Measurements from ENCODE around the gene PALB2. TPM values are rescaled to one million over a fixed set of nuclear protein-coding genes. Genes with fewer than 3 reads are reported as not detected.

Gene PALB2
- polyA plus RNA-seq, 4 donors: 10.3 to 19.6 (median 14.0) TPM

GRCh38 chr16:23597003-23597756 lies 43.9 kb downstream of the PALB2 start:
- no peak overlapping the region for H3K4me3 ChIP-seq (ENCODE audit: low read depth in 1 of 3, low read length in 3 of 3)
- H3K27me3 ChIP-seq (ENCODE audit: control insufficient read depth in 3 of 3, insufficient read depth in 3 of 3, low read length in 3 of 3): no peaks in the 10 kb centered on the region
- WGBS, 3 donors: 81 to 84% (median 82%) methylated on average over 11 of the region's 11 CpGs
- H3K36me3 ChIP-seq (ENCODE audit: control insufficient read depth in 3 of 3, insufficient read depth in 2 of 3, low read depth in 1 of 3, low read length in 3 of 3): peaks cover 2 to 21% (median 6%) of the 10 kb centered on the region in 3 donors
- H3K4me1 ChIP-seq (ENCODE audit: control insufficient read depth in 3 of 3, insufficient read depth in 2 of 3, low read depth in 1 of 3, low read length in 2 of 3): peaks cover 0 to 6% (median 0%) of the 10 kb centered on the region in 3 donors
- FAIRE-seq (no peak), DNase-seq (peak in 1 of 2 donors; percentile 39)
- no peak overlapping the region for H3K27ac ChIP-seq (ENCODE audit: low read depth in 1 of 3, low read length in 2 of 3)
- H3K9me3 ChIP-seq (ENCODE audit: control insufficient read depth in 2 of 2, insufficient read depth in 1 of 2, low read depth in 1 of 2, low read length in 1 of 2): no peaks in the 10 kb centered on the region

DNA sequence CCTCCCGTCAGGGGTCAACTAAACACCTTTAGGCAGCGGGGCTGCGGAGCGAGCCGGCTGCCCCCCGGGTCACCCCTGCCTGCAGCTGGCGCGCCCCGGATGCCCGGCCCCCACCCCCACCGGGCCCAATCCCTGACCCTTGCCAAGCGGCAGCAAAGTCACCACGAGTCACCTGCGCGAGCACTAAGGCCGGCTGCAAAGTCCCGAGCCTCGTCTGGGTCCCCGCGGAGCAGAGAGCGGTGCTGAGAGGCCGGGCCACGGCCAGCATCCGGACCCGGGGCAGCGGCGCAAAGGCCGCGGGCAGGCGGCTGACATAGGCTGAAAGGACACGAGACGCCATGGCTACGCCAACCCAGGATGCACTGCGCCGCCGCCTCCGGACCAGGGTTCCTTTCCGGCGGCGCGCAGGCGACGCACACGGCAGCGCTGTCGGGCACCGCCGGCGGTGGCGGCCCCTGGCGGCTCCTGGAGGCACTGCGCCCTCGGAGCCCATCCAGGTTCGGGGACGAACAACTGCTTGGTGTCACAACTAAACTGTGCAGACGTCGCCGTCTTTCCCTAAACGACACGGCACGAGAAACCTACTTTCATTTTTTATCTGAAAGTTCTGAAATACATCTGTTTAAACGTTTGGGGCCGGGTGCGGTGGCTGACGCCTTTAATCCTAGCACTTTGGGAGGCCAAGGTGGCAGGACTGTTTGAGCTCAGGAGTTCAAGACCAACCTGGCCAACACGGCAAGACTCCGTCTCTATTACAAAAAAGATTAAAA lies 45.0 kb downstream of the PALB2 start, which contains the start of gene NDUFAB1:
TSS of gene NDUFAB1 (minus strand) at position 366 of the 770 bp plus-strand sequence. CDS start at position 340, 26 bp downstream.
- DNase-seq (peak; percentile 89 to 96), FAIRE-seq (no peak)
- H3K27ac ChIP-seq (ENCODE audit: low read depth in 1 of 3, low read length in 2 of 3): peak within 1 kb of the TSS; percentile 33 to 72 (median 45)
- peaks cover 0 to 6% (median 0%) of the 10 kb centered on the region in 3 donors for H3K4me1 ChIP-seq (ENCODE audit: control insufficient read depth in 3 of 3, insufficient read depth in 2 of 3, low read depth in 1 of 3, low read length in 2 of 3)
- H3K36me3 ChIP-seq (ENCODE audit: control insufficient read depth in 3 of 3, insufficient read depth in 2 of 3, low read depth in 1 of 3, low read length in 3 of 3): peaks cover 0 to 24% (median 9%) of the 10 kb centered on the region in 3 donors
- H3K9me3 ChIP-seq (ENCODE audit: control insufficient read depth in 2 of 2, insufficient read depth in 1 of 2, low read depth in 1 of 2, low read length in 1 of 2): no peaks in the 10 kb centered on the region
- WGBS, 3 donors: 0 to 2% (median 1%) methylated on average over 59 to 67 of the region's 67 CpGs
- peak within 1 kb of the TSS; percentile 88 to 99 (median 95) for H3K4me3 ChIP-seq (ENCODE audit: low read depth in 1 of 3, low read length in 3 of 3)
- no peaks in the 10 kb centered on the region for H3K27me3 ChIP-seq (ENCODE audit: control insufficient read depth in 3 of 3, insufficient read depth in 3 of 3, low read length in 3 of 3)

GRCh38 chr16:23595246-23595950 lies 45.7 kb downstream of the PALB2 start:
- peak overlapping the region; percentile 33 to 72 (median 45) for H3K27ac ChIP-seq (ENCODE audit: low read depth in 1 of 3, low read length in 2 of 3)
- FAIRE-seq: no peak
- peak; percentile 66 to 81 for DNase-seq
- H3K36me3 ChIP-seq (ENCODE audit: control insufficient read depth in 3 of 3, insufficient read depth in 2 of 3, low read depth in 1 of 3, low read length in 3 of 3): peaks cover 0 to 29% (median 10%) of the 10 kb centered on the region in 3 donors
- no peaks in the 10 kb centered on the region for H3K27me3 ChIP-seq (ENCODE audit: control insufficient read depth in 3 of 3, insufficient read depth in 3 of 3, low read length in 3 of 3)
- 9 to 14% (median 11%) methylated on average over 34 of the region's 34 CpGs for WGBS, 3 donors
- peak overlapping the region; percentile 88 to 99 (median 95) for H3K4me3 ChIP-seq (ENCODE audit: low read depth in 1 of 3, low read length in 3 of 3)
- H3K9me3 ChIP-seq (ENCODE audit: control insufficient read depth in 2 of 2, insufficient read depth in 1 of 2, low read depth in 1 of 2, low read length in 1 of 2): no peaks in the 10 kb centered on the region
- H3K4me1 ChIP-seq (ENCODE audit: control insufficient read depth in 3 of 3, insufficient read depth in 2 of 3, low read depth in 1 of 3, low read length in 2 of 3): peaks cover 0 to 6% (median 0%) of the 10 kb centered on the region in 3 donors

GRCh38 chr16:23594186-23594585 lies 46.9 kb downstream of the PALB2 start:
- Histone ChIP-seq H3K4me1 (ENCODE audit: control insufficient read depth in 3 of 3, insufficient read depth in 2 of 3, low read depth in 1 of 3, low read length in 2 of 3) (peaks cover 0 to 6% (median 0%) of the 10 kb centered on the region in 3 donors), H3K4me3 (ENCODE audit: low read depth in 1 of 3, low read length in 3 of 3) (no peak overlapping the region), H3K36me3 (ENCODE audit: control insufficient read depth in 3 of 3, insufficient read depth in 2 of 3, low read depth in 1 of 3, low read length in 3 of 3) (peaks cover 3 to 36% (median 17%) of the 10 kb centered on the region in 3 donors), H3K9me3 (ENCODE audit: control insufficient read depth in 2 of 2, insufficient read depth in 1 of 2, low read depth in 1 of 2, low read length in 1 of 2) (no peaks in the 10 kb centered on the region), H3K27ac (ENCODE audit: low read depth in 1 of 3, low read length in 2 of 3) (no peak overlapping the region), H3K27me3 (ENCODE audit: control insufficient read depth in 3 of 3, insufficient read depth in 3 of 3, low read length in 3 of 3) (no peaks in the 10 kb centered on the region)
- FAIRE-seq: no peak
- no peak for DNase-seq
- WGBS, 3 donors: 93 to 96% (median 95%) methylated on average over 12 of the region's 12 CpGs

- H3K27me3 ChIP-seq (ENCODE audit: control insufficient read depth in 3 of 3, insufficient read depth in 3 of 3, low read length in 3 of 3): no peaks in the 10 kb centered on the region
- peaks cover 12 to 66% (median 25%) of the 10 kb centered on the region in 3 donors for H3K36me3 ChIP-seq (ENCODE audit: control insufficient read depth in 3 of 3, insufficient read depth in 2 of 3, low read depth in 1 of 3, low read length in 3 of 3)
- WGBS, 3 donors: 91 to 98% (median 97%) methylated on average over 3 of the region's 3 CpGs
- H3K9me3 ChIP-seq (ENCODE audit: control insufficient read depth in 2 of 2, insufficient read depth in 1 of 2, low read depth in 1 of 2, low read length in 1 of 2): no peaks in the 10 kb centered on the region
- DNase-seq (no peak), FAIRE-seq (no peak)
- peaks cover 0 to 3% (median 0%) of the 10 kb centered on the region in 3 donors for H3K4me1 ChIP-seq (ENCODE audit: control insufficient read depth in 3 of 3, insufficient read depth in 2 of 3, low read depth in 1 of 3, low read length in 2 of 3)
- H3K27ac ChIP-seq (ENCODE audit: low read depth in 1 of 3, low read length in 2 of 3): no peak overlapping the region
- H3K4me3 ChIP-seq (ENCODE audit: low read depth in 1 of 3, low read length in 3 of 3): no peak overlapping the region
Measured at GRCh38 chr16:23590181-23590580, 50.9 kb downstream of the PALB2 start.

DNA sequence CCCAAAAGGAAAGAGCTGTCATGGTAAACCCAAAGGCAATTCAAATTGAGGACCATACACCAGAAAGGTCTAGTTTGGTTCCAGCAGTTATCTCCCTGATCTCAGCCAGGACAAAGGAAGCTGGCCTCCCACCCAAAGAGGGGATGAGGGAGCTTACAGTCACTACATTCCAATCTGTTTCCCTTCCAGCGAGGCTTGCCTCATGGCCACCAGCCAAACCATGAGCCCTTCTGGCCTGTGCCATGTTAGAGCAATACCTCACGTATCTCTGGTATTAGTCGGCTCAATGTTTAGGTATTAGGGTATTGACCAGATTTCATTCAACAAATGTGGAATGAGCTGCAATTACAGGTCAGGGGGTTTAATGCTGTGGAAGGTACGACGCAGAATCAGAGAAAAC lies 53.4 kb downstream of the PALB2 start:
- Histone ChIP-seq H3K27ac (ENCODE audit: low read depth in 1 of 3, low read length in 2 of 3) (no peak overlapping the region), H3K4me1 (ENCODE audit: control insufficient read depth in 3 of 3, insufficient read depth in 2 of 3, low read depth in 1 of 3, low read length in 2 of 3) (no peaks in the 10 kb centered on the region), H3K4me3 (ENCODE audit: low read depth in 1 of 3, low read length in 3 of 3) (no peak overlapping the region), H3K27me3 (ENCODE audit: control insufficient read depth in 3 of 3, insufficient read depth in 3 of 3, low read length in 3 of 3) (no peaks in the 10 kb centered on the region), H3K9me3 (ENCODE audit: control insufficient read depth in 2 of 2, insufficient read depth in 1 of 2, low read depth in 1 of 2, low read length in 1 of 2) (no peaks in the 10 kb centered on the region), H3K36me3 (ENCODE audit: control insufficient read depth in 3 of 3, insufficient read depth in 2 of 3, low read depth in 1 of 3, low read length in 3 of 3) (peaks cover 17 to 63% (median 25%) of the 10 kb centered on the region in 3 donors)
- WGBS, 3 donors: 90 to 96% (median 95%) methylated on average over 5 of the region's 5 CpGs
- DNase-seq (no peak), FAIRE-seq (no peak)

GRCh38 chr16:23584186-23585076 lies 56.7 kb downstream of the PALB2 start:
- H3K4me3 ChIP-seq (ENCODE audit: low read depth in 1 of 3, low read length in 3 of 3): no peak overlapping the region
- no peaks in the 10 kb centered on the region for H3K4me1 ChIP-seq (ENCODE audit: control insufficient read depth in 3 of 3, insufficient read depth in 2 of 3, low read depth in 1 of 3, low read length in 2 of 3)
- H3K27ac ChIP-seq (ENCODE audit: low read depth in 1 of 3, low read length in 2 of 3): no peak overlapping the region
- no peaks in the 10 kb centered on the region for H3K9me3 ChIP-seq (ENCODE audit: control insufficient read depth in 2 of 2, insufficient read depth in 1 of 2, low read depth in 1 of 2, low read length in 1 of 2)
- H3K36me3 ChIP-seq (ENCODE audit: control insufficient read depth in 3 of 3, insufficient read depth in 2 of 3, low read depth in 1 of 3, low read length in 3 of 3): peaks cover 14 to 52% (median 22%) of the 10 kb centered on the region in 3 donors
- FAIRE-seq: no peak
- 91 to 96% (median 93%) methylated on average over 13 of the region's 14 CpGs for WGBS, 3 donors
- no peak for DNase-seq
- H3K27me3 ChIP-seq (ENCODE audit: control insufficient read depth in 3 of 3, insufficient read depth in 3 of 3, low read length in 3 of 3): no peaks in the 10 kb centered on the region

All from small intestine (tissue), 7 donors.